H1 (cell line): Measurements from ENCODE around the gene SCN7A. TPM values are rescaled to one million over a fixed set of nuclear protein-coding genes. Genes with fewer than 3 reads are reported as not detected.

ENCODE experiments used
- CTCF ChIA-PET: fragments of 300-600 bp; sonication (Branson Sonifier 250); formaldehyde crosslinking; loops from one replicate; lab custom pipeline; 2021; ENCODE audit not compliant: partially characterized antibody; lab: Charles Lee
- POLR2A ChIA-PET: fragments of 300-600 bp; sonication (Branson Sonifier 250); formaldehyde crosslinking; loops from one replicate; lab custom pipeline; 2021; ENCODE audit warnings: inconsistent platforms; ENCODE audit not compliant: partially characterized antibody; lab: Charles Lee
- DNase-seq, 2 experiments: peaks; one replicate each; pipeline versions ENCODE4 v3.0.0 to v3.0.0-alpha.2; 2010 to 2022; ENCODE audit warnings: low spot score in 2 of 2, low read depth in 1 of 2, mixed read lengths in 1 of 2
- FAIRE-seq: peaks from 2 replicates; lab custom pipeline; 2011; peaks lifted over from hg19 to GRCh38; lab: Jason Lieb, UNC
- H2AFZ ChIP-seq: 2 replicates; pipeline ENCODE4 v1.8.1; 2012; ENCODE audit warnings: low read length, inconsistent platforms
- H2AK5ac ChIP-seq: 2 replicates; pipeline ENCODE4 v1.6.1; 2013; ENCODE audit warnings: low read depth, low read length
- H2BK120ac ChIP-seq: replicated peaks from 2 replicates; pipeline ENCODE3; 2013; ENCODE audit warnings: low read depth, low read length, inconsistent platforms
- H2BK12ac ChIP-seq: 2 replicates; pipeline ENCODE4 v1.6.1; 2013; ENCODE audit warnings: low read depth, low read length
- H2BK15ac ChIP-seq: 2 replicates; pipeline ENCODE4 v1.6.1; 2013; ENCODE audit warnings: low read length
- H2BK20ac ChIP-seq: 2 replicates; pipeline ENCODE4 v1.6.1; 2013; ENCODE audit warnings: low read length
- H2BK5ac ChIP-seq: 2 replicates; pipeline ENCODE4 v1.6.1; 2013; ENCODE audit warnings: low read depth, low read length
- H3K14ac ChIP-seq: 2 replicates; pipeline ENCODE4 v1.6.1; 2013; ENCODE audit warnings: inconsistent platforms; ENCODE audit not compliant: insufficient read length
- H3K18ac ChIP-seq: 2 replicates; pipeline ENCODE4 v1.6.1; 2013; ENCODE audit warnings: low read length; ENCODE audit errors: extremely low read depth
- H3K23ac ChIP-seq: 2 replicates; pipeline ENCODE4 v1.6.1; 2013; ENCODE audit warnings: inconsistent platforms; ENCODE audit not compliant: insufficient read length
- H3K23me2 ChIP-seq: 2 replicates; pipeline ENCODE4 v1.6.1; 2013; ENCODE audit warnings: low read depth, low read length
- H3K27ac ChIP-seq: 2 replicates; pipeline ENCODE4 v1.6.1; 2011; ENCODE audit warnings: low read depth, low read length, inconsistent platforms
- H3K27me3 ChIP-seq, 4 experiments: replicated peaks in 1 of 4; 1 replicate in 1 of 4; 2 replicates in 3 of 4; pipeline versions ENCODE4 v1.6.1 to v1.8.1; 2011 to 2013; ENCODE audit warnings: low read length in 3 of 4, mild to moderate bottlenecking in 3 of 4, inconsistent platforms in 2 of 4, mixed read lengths in 2 of 4, moderate library complexity in 1 of 4; ENCODE audit not compliant: control insufficient read depth in 3 of 4, insufficient read depth in 3 of 4; ENCODE audit errors: extremely low read depth in 1 of 4
- H3K36me3 ChIP-seq, 4 experiments: 2 replicates each; pipeline versions ENCODE4 v1.6.1 to v1.8.1; 2011 to 2013; ENCODE audit warnings: mild to moderate bottlenecking in 4 of 4, low read length in 3 of 4, moderate library complexity in 2 of 4, control low read depth in 1 of 4, inconsistent platforms in 1 of 4; ENCODE audit not compliant: insufficient read depth in 4 of 4, control insufficient read depth in 2 of 4
- H3K4ac ChIP-seq: replicated peaks from 2 replicates; pipeline ENCODE3; 2013; ENCODE audit warnings: low read length, low read depth, mixed read lengths, inconsistent platforms; ENCODE audit not compliant: insufficient read length
- H3K4me1 ChIP-seq, 4 experiments: replicated peaks in 1 of 4; 1 replicate in 1 of 4; 2 replicates in 3 of 4; pipeline versions ENCODE4 v1.6.1 to v1.8.1; 2011 to 2013; ENCODE audit warnings: low read length in 3 of 4, inconsistent platforms in 2 of 4, mixed read lengths in 1 of 4; ENCODE audit not compliant: insufficient read depth in 4 of 4, control insufficient read depth in 3 of 4
- H3K4me2 ChIP-seq, 2 experiments: 2 replicates each; pipeline versions ENCODE4 v1.6.1 to v1.8.1; 2011 to 2013; ENCODE audit warnings: low read depth in 2 of 2, low read length in 2 of 2, control low read depth in 1 of 2, inconsistent platforms in 1 of 2, mild to moderate bottlenecking in 1 of 2; ENCODE audit not compliant: insufficient read depth in 1 of 2
- H3K4me3 ChIP-seq, 4 experiments: fragments of 200-600, 300-600 bp in 1 of 4; sonication (generic), shearing (Covaris generic), sonication (Bioruptor Twin) in 1 of 4; 2 replicates each; pipeline versions ENCODE4 v1.5.1 to v1.8.1; 2011 to 2016; ENCODE audit warnings: low read length in 4 of 4, low read depth in 3 of 4, control low read depth in 2 of 4, inconsistent platforms in 2 of 4, mild to moderate bottlenecking in 2 of 4, mixed read lengths in 1 of 4, moderate library complexity in 1 of 4; ENCODE audit not compliant: insufficient read depth in 2 of 4; ENCODE audit errors: extremely low read depth in 1 of 4
- H3K56ac ChIP-seq: replicated peaks from 2 replicates; pipeline ENCODE3; 2013; ENCODE audit warnings: low read depth, mild to moderate bottlenecking, mixed read lengths, low read length, inconsistent platforms; ENCODE audit not compliant: insufficient read length
- H3K79me1 ChIP-seq: 2 replicates; pipeline ENCODE4 v1.6.1; 2013; ENCODE audit warnings: low read depth, low read length, control low read depth
- H3K79me2 ChIP-seq, 2 experiments: 2 replicates each; pipeline versions ENCODE4 v1.6.1 to v1.8.1; 2012 to 2013; ENCODE audit warnings: low read length in 2 of 2, mild to moderate bottlenecking in 2 of 2, inconsistent platforms in 1 of 2; ENCODE audit not compliant: insufficient read depth in 2 of 2, control insufficient read depth in 1 of 2
- H3K9ac ChIP-seq, 4 experiments: replicated peaks in 1 of 4; 1 replicate in 1 of 4; 2 replicates in 3 of 4; pipeline versions ENCODE4 v1.6.1 to v1.8.1; 2011 to 2013; ENCODE audit warnings: low read depth in 3 of 4, low read length in 3 of 4, control low read depth in 2 of 4, mild to moderate bottlenecking in 2 of 4, moderate library complexity in 2 of 4, inconsistent platforms in 1 of 4; ENCODE audit errors: extremely low read depth in 1 of 4
- H3K9me3 ChIP-seq, 2 experiments: 2 replicates each; pipeline versions ENCODE4 v1.6.1 to v1.8.1; 2012 to 2013; ENCODE audit warnings: mild to moderate bottlenecking in 2 of 2, moderate library complexity in 2 of 2, control low read depth in 1 of 2, inconsistent platforms in 1 of 2, low read depth in 1 of 2, low read length in 1 of 2, mixed read lengths in 1 of 2; ENCODE audit not compliant: insufficient read depth in 2 of 2
- H4K20me1 ChIP-seq, 2 experiments: replicated peaks in 1 of 2; 2 replicates each; pipeline versions ENCODE3 to v1.8.1; 2011 to 2013; ENCODE audit warnings: inconsistent platforms in 2 of 2, low read length in 2 of 2, mild to moderate bottlenecking in 1 of 2; ENCODE audit not compliant: insufficient read depth in 2 of 2, control insufficient read depth in 1 of 2
- H4K5ac ChIP-seq: 2 replicates; pipeline ENCODE4 v1.6.1; 2013; ENCODE audit warnings: low read length, low read depth, mixed read lengths, inconsistent platforms; ENCODE audit not compliant: insufficient read length
- H4K8ac ChIP-seq: 2 replicates; pipeline ENCODE4 v1.8.0; 2013; ENCODE audit warnings: mild to moderate bottlenecking, moderate library complexity, low read length, inconsistent platforms; ENCODE audit not compliant: insufficient read depth; ENCODE audit errors: extremely low read depth
- H4K91ac ChIP-seq: replicated peaks from 2 replicates; pipeline ENCODE3; 2013; ENCODE audit warnings: low read length, mixed read lengths, inconsistent platforms; ENCODE audit not compliant: insufficient read length
- GTF2F1 ChIP-seq: IDR thresholded peaks from 2 replicates; pipeline ENCODE4 v1.6.1; 2012; ENCODE audit warnings: low read depth, low read length, improper control_type of control experiment, borderline replicate concordance
- WGBS, 2 experiments: shearing (Covaris generic) in 1 of 2; methylation state at CpG; one replicate each; pipeline versions ENCODE4 v1.1.6 to v1.1.7; 2013 to 2015; ENCODE audit warnings: low lambda C conversion rate in 2 of 2, mixed read lengths in 2 of 2, inconsistent platforms in 1 of 2, low coverage in 1 of 2, missing lambda C conversion rate in 1 of 2; ENCODE audit not compliant: insufficient replicate concordance in 2 of 2, insufficient coverage in 1 of 2, insufficient read length in 1 of 2; ENCODE audit errors: extremely low coverage in 1 of 2, missing lambda C conversion rate in 1 of 2; 5-methylcytosine and 5-hydroxymethylcytosine counted together
- polyA plus RNA-seq, 7 experiments: library from polyadenylated mRNA; depleted of rRNA in 3 of 7; stranded (reverse) in 5 of 7; unstranded in 2 of 7; fragments of >200 nt in 5 of 7; fragments of 200-250 nt in 2 of 7; gene quantifications; 1 replicate in 5 of 7; 2 replicates in 1 of 7; 4 replicates in 1 of 7; pipeline versions ENCODE4 v1.2.1 to v1.2.3, GENCODE V29; 2011 to 2013; ENCODE audit warnings: missing spikeins in 2 of 7, mixed read lengths in 2 of 7
- total RNA-seq: library from RNA; stranded (reverse); fragmentation: NEBNext Ultra II Directional; extraction: Animal tissue kit (Norgen Biotek cat#: 25700); gene quantifications from 2 replicates; pipeline ENCODE4 v1.2.1, GENCODE V29; 2021

SCN7A gene
- total and polyA plus RNA-seq, 2 of the 8 experiments (the other 6 are each of a cell fraction or from before 2014, with no cell fraction given): 0.09 to 0.19 TPM

DNA sequence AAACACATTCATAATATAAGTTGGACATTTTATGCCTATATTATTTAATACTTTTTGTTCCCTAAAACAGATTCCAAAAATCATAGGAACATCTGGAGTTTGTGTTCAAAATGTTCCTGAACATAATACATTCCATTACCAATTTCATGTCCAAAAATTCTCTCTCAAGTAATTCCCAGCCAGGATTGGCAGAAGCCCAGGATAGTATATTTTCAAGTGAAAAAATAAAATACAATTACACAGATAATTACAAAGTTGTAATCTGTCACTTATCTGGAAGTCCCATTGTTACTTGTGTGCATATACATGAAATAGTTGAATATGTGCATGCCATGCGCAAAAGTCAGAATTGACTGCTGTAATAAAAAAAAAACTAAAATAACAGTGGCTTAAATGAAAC lies 5.2 kb upstream of the SCN7A start:
- Histone ChIP-seq H2BK12ac (no peak overlapping the region), H3K4ac (no peak overlapping the region), H2AK5ac (no peak overlapping the region), H3K4me3 (no peak overlapping the region), H2BK15ac (no peak overlapping the region), H4K5ac (no peak overlapping the region), H2BK20ac (no peak overlapping the region), H2AFZ (no peak overlapping the region), H3K9me3 (no peaks in the 10 kb centered on the region), H3K9ac (no peak overlapping the region), H2BK120ac (no peak overlapping the region), H3K23ac (no peak overlapping the region), H3K14ac (no peak overlapping the region), H3K4me1 (no peaks in the 10 kb centered on the region), H3K56ac (no peak overlapping the region), H2BK5ac (no peak overlapping the region), H3K18ac (no peak overlapping the region), H3K4me2 (no peak overlapping the region), H4K8ac (no peak overlapping the region), H3K79me2 (no peaks in the 10 kb centered on the region), H3K23me2 (peaks cover 3% of the 10 kb centered on the region; the same call in 1 of the 2 replicates), H3K27ac (no peak overlapping the region), H4K91ac (no peak overlapping the region), H3K36me3 (no peaks in the 10 kb centered on the region; a peak in 1 of 8 replicates), H3K79me1 (no peaks in the 10 kb centered on the region), H4K20me1 (no peaks in the 10 kb centered on the region), H3K27me3 (no peaks in the 10 kb centered on the region)
- FAIRE-seq: no peak
- ChIA-PET POLR2A (no interaction called here), CTCF (no interaction called here)
- WGBS, 2 experiments: 100% methylated on average over 1 of the region's 1 CpG; no CpG with 5 or more reads in 1 of the 2 experiments
- DNase-seq: no peak
- no peak for TF ChIP-seq GTF2F1
